ENCODE results near the gene ALDH7A1.

The ALDH7A1 gene

DNA sequence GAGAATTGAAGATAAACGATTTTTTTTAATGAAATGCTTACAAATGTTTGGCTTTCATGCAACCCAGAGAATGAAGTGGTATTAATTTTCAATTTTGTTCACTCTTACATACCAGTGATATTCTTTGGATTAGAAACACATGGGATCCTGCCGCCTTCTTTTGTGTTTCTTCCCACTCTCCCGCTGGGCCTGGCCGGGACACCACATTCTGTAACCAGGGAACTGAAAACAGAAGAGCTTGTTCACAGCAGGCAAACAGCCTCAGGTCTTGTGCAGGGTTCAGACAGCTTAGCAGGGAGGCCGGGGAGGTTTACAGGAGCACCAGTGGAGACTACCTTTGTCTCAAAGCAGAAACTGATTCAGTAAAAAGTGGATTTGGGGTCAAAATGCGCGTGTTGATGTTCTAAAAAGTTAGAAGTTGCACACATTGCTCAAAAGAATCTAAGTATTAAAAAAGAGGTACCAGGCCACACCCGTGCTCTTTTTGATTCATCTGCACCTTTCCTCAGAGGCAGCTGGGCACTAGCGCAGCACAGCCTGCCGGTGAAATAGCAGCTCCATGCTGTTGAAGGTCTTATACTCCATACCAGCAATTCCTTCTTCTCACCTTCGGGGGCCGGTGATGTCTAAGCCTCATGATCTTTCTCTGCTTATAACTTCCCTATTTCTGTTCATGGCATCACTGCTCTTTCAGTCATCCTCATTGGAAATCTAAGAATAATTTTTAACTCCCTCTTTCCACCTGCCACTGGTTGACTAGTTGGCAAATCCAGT, 104.7 kb downstream of the ALDH7A1 start:
- no peaks in the 10 kb centered on the region for H3K27me3 ChIP-seq (ENCODE audit: insufficient read depth, poor library complexity, severe bottlenecking)
- DNase-seq (ENCODE audit: low spot score) (no peak), ATAC-seq (ENCODE audit: low read depth) (peak; percentile 55; the same call in 1 of the 3 replicates)
- H3K36me3 ChIP-seq (ENCODE audit: low read depth) = peaks cover 68% of the 10 kb centered on the region
- TF ChIP-seq, protein P1, sequence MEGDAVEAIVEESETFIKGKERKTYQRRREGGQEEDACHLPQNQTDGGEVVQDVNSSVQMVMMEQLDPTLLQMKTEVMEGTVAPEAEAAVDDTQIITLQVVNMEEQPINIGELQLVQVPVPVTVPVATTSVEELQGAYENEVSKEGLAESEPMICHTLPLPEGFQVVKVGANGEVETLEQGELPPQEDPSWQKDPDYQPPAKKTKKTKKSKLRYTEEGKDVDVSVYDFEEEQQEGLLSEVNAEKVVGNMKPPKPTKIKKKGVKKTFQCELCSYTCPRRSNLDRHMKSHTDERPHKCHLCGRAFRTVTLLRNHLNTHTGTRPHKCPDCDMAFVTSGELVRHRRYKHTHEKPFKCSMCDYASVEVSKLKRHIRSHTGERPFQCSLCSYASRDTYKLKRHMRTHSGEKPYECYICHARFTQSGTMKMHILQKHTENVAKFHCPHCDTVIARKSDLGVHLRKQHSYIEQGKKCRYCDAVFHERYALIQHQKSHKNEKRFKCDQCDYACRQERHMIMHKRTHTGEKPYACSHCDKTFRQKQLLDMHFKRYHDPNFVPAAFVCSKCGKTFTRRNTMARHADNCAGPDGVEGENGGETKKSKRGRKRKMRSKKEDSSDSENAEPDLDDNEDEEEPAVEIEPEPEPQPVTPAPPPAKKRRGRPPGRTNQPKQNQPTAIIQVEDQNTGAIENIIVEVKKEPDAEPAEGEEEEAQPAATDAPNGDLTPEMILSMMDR (IDR thresholded peaks at IDR 0.05; ENCODE audit: poor library complexity, severe bottlenecking) = peak; percentile 11
- no peak overlapping the region for H3K27ac ChIP-seq (ENCODE audit: poor library complexity, severe bottlenecking)
- no peak overlapping the region for H3K4me3 ChIP-seq (ENCODE audit: severe bottlenecking)
- no peaks in the 10 kb centered on the region for H3K9me3 ChIP-seq (ENCODE audit: severe bottlenecking)
- no peaks in the 10 kb centered on the region for H3K4me1 ChIP-seq (ENCODE audit: insufficient read depth, poor library complexity, severe bottlenecking)

DNA sequence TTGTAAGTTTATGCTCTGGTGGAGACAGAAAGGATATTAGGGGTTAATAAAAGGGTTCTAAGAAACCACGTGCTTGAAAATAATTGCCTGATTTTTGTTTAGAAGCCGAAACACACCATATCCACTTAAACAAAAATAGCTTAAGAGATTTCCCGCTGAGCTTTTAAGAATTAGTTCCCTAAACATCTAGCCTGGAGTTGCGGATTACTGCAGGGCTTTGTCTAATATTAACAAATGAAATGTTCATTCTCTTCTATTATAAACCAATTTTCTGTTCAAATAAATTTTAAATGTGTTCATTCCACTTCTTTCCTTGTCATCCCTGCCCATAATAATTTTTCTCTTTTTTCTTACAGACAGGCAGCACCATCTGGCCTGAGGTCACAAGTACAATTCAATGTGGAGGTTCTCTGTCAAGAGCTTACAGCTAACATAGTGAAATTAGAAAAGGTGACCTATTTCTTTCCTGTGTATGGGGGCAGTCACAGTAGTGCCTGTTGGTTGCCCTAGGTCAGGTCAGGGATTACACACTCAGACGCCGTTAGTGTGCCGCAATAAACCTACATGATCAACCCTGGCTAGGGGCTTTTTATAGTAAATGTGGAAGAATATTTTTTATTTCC, 106.5 kb downstream of the ALDH7A1 start:
- Histone ChIP-seq H3K4me1 (ENCODE audit: insufficient read depth, poor library complexity, severe bottlenecking) (no peaks in the 10 kb centered on the region), H3K36me3 (ENCODE audit: low read depth) (peaks cover 82% of the 10 kb centered on the region), H3K27me3 (ENCODE audit: insufficient read depth, poor library complexity, severe bottlenecking) (no peaks in the 10 kb centered on the region), H3K9me3 (ENCODE audit: severe bottlenecking) (no peaks in the 10 kb centered on the region), H3K27ac (ENCODE audit: poor library complexity, severe bottlenecking) (no peak overlapping the region), H3K4me3 (ENCODE audit: severe bottlenecking) (no peak overlapping the region)
- TF ChIP-seq, protein P1 (IDR thresholded peaks at IDR 0.05; ENCODE audit: poor library complexity, severe bottlenecking) = no peak
- no peak for DNase-seq (ENCODE audit: low spot score)
- no peak for ATAC-seq (ENCODE audit: low read depth)

GRCh38 chr5:126487596-126487995, 107.4 kb downstream of the ALDH7A1 start:
- TF ChIP-seq, protein P1 (IDR thresholded peaks at IDR 0.05; ENCODE audit: poor library complexity, severe bottlenecking) = no peak
- Histone ChIP-seq H3K36me3 (ENCODE audit: low read depth) (peaks cover 83% of the 10 kb centered on the region), H3K4me3 (ENCODE audit: severe bottlenecking) (no peak overlapping the region), H3K27ac (ENCODE audit: poor library complexity, severe bottlenecking) (no peak overlapping the region), H3K9me3 (ENCODE audit: severe bottlenecking) (no peaks in the 10 kb centered on the region), H3K27me3 (ENCODE audit: insufficient read depth, poor library complexity, severe bottlenecking) (no peaks in the 10 kb centered on the region), H3K4me1 (ENCODE audit: insufficient read depth, poor library complexity, severe bottlenecking) (no peaks in the 10 kb centered on the region)
- DNase-seq (ENCODE audit: low spot score) (no peak), ATAC-seq (ENCODE audit: low read depth) (no peak)

- no peak overlapping the region for H3K4me3 ChIP-seq (ENCODE audit: severe bottlenecking)
- H3K27ac ChIP-seq (ENCODE audit: poor library complexity, severe bottlenecking) = no peak overlapping the region
- no peaks in the 10 kb centered on the region for H3K4me1 ChIP-seq (ENCODE audit: insufficient read depth, poor library complexity, severe bottlenecking)
- DNase-seq (ENCODE audit: low spot score) (no peak), ATAC-seq (ENCODE audit: low read depth) (no peak)
- H3K9me3 ChIP-seq (ENCODE audit: severe bottlenecking) = no peaks in the 10 kb centered on the region
- H3K36me3 ChIP-seq (ENCODE audit: low read depth) = peaks cover 87% of the 10 kb centered on the region
- TF ChIP-seq, protein P1 (IDR thresholded peaks at IDR 0.05; ENCODE audit: poor library complexity, severe bottlenecking) = no peak
- no peaks in the 10 kb centered on the region for H3K27me3 ChIP-seq (ENCODE audit: insufficient read depth, poor library complexity, severe bottlenecking)
Observed at GRCh38 chr5:126486332-126486731, 108.7 kb downstream of the ALDH7A1 start.

GRCh38 chr5:126484253-126484652, 110.8 kb downstream of the ALDH7A1 start:
- Histone ChIP-seq H3K4me1 (ENCODE audit: insufficient read depth, poor library complexity, severe bottlenecking) (no peaks in the 10 kb centered on the region), H3K36me3 (ENCODE audit: low read depth) (peaks cover 94% of the 10 kb centered on the region), H3K27me3 (ENCODE audit: insufficient read depth, poor library complexity, severe bottlenecking) (no peaks in the 10 kb centered on the region), H3K4me3 (ENCODE audit: severe bottlenecking) (no peak overlapping the region), H3K27ac (ENCODE audit: poor library complexity, severe bottlenecking) (no peak overlapping the region), H3K9me3 (ENCODE audit: severe bottlenecking) (no peaks in the 10 kb centered on the region)
- ATAC-seq (ENCODE audit: low read depth) = no peak
- TF ChIP-seq, protein P1 (IDR thresholded peaks at IDR 0.05; ENCODE audit: poor library complexity, severe bottlenecking) = no peak
- DNase-seq (ENCODE audit: low spot score) = no peak

Data from RWPE2 (cell line).